ENCODE results near the gene LRRC1.
A peak's percentile ranks its signal among the peaks of the same experiment; 100 is the strongest.

The LRRC1 gene

GRCh38 chr6:53851561-53851960 is 56.8 kb downstream of the LRRC1 start:
- DNase-seq, result no peak

- no peak for DNase-seq
These were observed 58.0 kb downstream of the LRRC1 start for GRCh38 chr6:53852805-53853204.

GRCh38 chr6:53854843-53855567 is 60.2 kb downstream of the LRRC1 start:
- DNase-seq, result no peak

GRCh38 chr6:53855940-53856339 is 61.1 kb downstream of the LRRC1 start:
- no peak for DNase-seq

- DNase-seq, result no peak
These were observed 62.7 kb downstream of the LRRC1 start for GRCh38 chr6:53857318-53858094.

- DNase-seq, result no peak
These were observed 63.4 kb downstream of the LRRC1 start for GRCh38 chr6:53858196-53858595.

- no peak for DNase-seq
These were observed 64.1 kb downstream of the LRRC1 start for GRCh38 chr6:53858913-53859312.

GRCh38 chr6:53860511-53860910 is 65.7 kb downstream of the LRRC1 start:
- no peak for DNase-seq

- no peak for DNase-seq
These were observed 66.7 kb downstream of the LRRC1 start for GRCh38 chr6:53861518-53861917.

GRCh38 chr6:53862662-53863462 is 68.1 kb downstream of the LRRC1 start:
- DNase-seq, result no peak

- no peak for DNase-seq
These were observed 70.0 kb downstream of the LRRC1 start for GRCh38 chr6:53864781-53865180.

GRCh38 chr6:53866226-53866625 is 71.4 kb downstream of the LRRC1 start:
- no peak for DNase-seq

- no peak for DNase-seq
These were observed 73.8 kb downstream of the LRRC1 start for GRCh38 chr6:53868626-53869025.

GRCh38 chr6:53869964-53870363 is 75.2 kb downstream of the LRRC1 start:
- DNase-seq, result no peak

- DNase-seq, result no peak
These were observed 79.1 kb downstream of the LRRC1 start for GRCh38 chr6:53873922-53874321.

GRCh38 chr6:53874964-53875363 is 80.2 kb downstream of the LRRC1 start:
- DNase-seq, result no peak

- no peak for DNase-seq
These were observed 82.3 kb downstream of the LRRC1 start for GRCh38 chr6:53877151-53877550.

- DNase-seq, result no peak
These were observed 84.0 kb downstream of the LRRC1 start for GRCh38 chr6:53878808-53879207.

GRCh38 chr6:53879608-53880007 is 84.8 kb downstream of the LRRC1 start:
- no peak for DNase-seq

GRCh38 chr6:53887316-53887715 is 92.5 kb downstream of the LRRC1 start:
- DNase-seq, result no peak

- no peak for DNase-seq
These were observed 94.1 kb downstream of the LRRC1 start for GRCh38 chr6:53888931-53889330.

- no peak for DNase-seq
These were observed 94.6 kb downstream of the LRRC1 start for GRCh38 chr6:53889365-53889764.

GRCh38 chr6:53892707-53893106 is 97.9 kb downstream of the LRRC1 start:
- DNase-seq, result no peak

- DNase-seq, result peak; percentile 92
These were observed 99.3 kb downstream of the LRRC1 start for GRCh38 chr6:53894091-53894490.
